GM20431 (cell line): Measurements from ENCODE around the gene PWWP2B.

ENCODE experiments used
- in situ Hi-C: fragments of 300-500 bp; cut with MseI, MboI; formaldehyde crosslinking; loops from one replicate; pipeline ENCODE4 v1.15.0; 2020; ENCODE audit warnings: low sequenced_read_pairs; ENCODE audit not compliant: unreplicated experiment

The PWWP2B gene

DNA sequence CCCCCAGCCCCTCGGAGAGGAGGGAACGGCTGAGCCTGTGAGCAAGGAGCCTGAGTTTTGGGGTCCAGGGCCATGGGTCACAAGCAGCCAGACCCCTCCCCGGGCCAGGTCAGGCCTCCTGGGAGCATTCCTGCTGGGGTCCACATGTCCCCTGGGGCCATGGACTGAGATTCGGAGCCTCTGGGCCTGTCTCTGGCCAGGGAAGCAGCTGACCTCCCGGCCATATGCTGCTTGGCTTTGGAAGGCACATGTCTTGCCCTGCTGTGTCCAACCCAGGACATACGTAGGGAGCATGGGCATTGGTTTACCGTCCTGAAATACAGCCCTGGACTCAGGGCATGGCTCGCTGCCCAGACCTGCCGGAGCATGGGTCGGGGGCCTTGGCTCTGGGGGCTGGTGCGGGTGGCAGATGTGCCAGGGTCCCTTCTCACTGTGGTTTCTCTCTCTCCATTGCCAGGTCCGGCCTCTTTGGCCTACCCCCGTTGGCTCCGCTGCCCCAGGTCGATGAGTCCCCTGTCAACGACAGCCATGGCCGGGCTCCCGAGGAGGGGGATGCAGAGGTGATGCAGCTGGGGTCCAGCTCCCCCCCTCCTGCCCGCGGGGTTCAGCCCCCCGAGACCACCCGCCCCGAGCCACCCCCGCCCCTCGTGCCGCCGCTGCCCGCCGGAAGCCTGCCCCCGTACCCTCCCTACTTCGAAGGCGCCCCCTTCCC, 7.3 kb downstream of the PWWP2B start:
- in situ Hi-C loops: no loop called here

DNA sequence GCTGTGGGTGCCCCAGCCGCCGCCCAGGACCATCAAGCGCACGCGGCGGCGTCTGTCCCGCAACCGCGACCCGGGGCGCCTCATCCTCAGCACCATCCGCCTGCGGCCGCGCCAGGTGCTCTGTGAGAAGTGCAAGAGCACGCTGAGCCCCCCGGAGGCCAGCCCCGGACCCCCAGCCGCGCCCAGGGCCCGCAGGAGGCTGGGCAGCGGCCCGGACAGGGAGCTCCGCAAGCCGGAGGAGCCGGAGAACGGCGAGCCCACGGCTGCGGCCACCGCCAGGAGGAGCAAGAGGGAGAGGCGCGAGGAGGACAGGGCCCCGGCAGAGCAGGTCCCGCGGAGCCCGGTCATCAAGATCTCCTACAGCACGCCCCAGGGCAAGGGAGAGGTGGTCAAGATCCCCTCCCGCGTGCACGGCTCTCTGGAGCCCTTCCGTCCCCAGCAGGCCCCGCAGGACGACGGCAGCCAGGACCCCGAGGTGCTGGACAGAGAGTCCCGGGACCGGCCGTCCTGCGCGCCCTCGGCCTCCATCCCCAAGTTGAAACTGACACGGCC, 8.0 kb downstream of the PWWP2B start:
- in situ Hi-C loops: no loop called here

DNA sequence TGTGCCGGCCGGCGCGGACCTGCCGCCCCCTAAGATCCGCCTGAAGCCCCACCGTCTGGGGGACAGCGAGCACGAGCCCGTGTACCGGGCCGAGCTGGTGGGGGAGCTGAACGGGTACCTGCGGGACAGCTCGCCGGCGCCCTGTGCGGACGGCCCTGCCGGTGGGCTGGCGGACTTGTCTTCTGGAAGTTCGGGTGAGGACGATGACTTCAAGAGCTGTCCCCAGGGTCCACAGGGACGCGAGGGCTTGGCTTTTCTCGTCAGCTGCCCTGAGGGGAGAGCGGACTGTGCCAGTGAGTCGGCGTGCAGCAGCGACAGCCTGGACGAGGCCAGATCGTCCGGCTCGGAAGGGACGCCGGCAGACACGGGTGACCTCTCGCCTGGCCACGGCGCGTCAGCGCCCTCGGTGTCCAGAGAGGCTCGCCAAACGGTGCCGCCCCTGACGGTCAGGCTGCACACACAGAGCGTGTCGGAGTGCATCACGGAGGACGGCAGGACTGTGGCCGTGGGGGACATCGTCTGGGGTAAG, 8.5 kb downstream of the PWWP2B start:
- in situ Hi-C loops: no loop called here

DNA sequence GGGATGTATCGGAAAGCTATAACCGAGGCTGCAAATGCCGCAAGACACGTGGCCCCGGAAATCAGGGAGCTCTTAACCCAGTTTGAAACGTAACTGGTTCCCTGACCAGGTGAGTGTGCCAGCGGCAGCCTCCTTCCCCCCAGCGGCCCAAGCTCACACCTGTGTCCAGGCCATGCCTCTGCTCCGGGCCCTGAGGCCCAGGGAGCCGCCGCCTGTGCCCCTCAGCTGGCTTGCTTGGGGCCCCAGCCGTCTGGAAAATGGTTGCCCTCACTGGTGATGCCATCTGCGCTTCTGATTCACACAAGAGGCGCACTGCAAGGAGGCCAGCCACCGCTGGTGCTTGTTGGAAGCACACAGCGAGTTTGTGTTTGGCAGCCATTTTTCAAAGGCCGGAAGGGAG, 9.2 kb downstream of the PWWP2B start:
- in situ Hi-C loops: no loop called here

DNA sequence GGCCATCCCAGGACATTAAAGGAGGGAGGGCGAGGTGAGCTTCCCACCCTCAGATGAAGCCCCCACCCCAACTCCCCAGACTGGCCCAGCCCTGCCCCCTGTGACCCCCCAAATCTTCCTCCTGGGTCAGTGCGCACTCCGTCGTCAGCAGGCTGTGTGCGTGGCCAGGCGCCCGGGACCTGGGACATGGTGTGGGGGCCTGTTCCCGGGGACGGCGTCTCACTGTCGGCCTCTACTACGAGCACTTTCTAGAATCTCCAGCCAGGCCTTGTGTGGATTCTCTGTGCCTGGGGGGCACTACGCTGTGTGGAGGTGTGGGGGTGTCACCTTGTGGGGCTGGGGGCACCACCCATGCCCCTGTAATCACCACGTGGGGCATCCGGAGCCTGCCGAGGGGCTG, 9.8 kb downstream of the PWWP2B start:
- in situ Hi-C loops: no loop called here

DNA sequence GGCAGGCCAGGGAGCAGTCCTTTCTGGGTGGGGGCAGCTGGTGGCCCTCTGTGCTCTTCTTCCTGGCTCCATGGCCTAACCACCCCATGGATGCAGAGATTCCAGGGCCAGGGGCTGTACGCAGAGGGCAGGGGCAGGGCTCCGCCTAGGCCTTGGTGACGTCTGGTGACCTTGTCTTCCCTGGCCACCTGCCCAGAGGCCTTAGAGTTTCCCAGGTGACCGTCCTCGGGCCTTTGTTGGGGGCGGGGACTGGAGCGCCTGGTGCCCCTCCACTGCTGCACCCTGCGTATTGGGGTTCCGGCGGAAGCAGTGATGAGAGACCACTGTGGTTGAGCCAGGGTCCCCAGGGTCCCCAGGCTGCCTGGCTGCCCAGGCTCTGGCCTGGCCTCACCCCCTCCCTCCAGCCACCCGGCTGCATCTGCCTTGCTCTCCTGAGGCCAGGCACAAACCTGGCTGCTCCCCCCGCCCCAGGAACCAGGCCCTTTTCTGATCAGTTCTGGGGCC, 10.3 kb downstream of the PWWP2B start:
- in situ Hi-C loops: no loop called here

DNA sequence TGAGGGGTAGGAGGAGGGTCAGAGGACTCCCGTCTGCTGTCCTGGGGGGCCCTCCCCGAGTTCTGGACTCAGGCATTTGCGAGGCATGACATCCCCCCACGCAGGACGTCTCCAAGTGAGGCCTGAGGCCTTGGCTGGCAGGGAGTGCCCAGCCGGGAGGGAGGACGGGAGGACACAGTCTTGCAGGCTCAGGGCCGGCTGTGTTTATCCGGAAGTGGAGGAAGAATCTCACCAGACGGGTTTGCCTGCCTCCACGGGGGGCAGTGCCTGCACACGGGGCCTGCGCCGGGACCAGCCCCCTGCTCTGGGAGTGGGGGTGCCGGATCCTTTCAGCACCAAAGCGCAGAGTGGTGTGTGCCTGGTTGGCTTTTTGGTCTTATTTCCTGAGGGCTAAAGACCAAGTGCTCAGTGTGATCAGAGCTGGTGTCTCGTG, 10.9 kb downstream of the PWWP2B start:
- in situ Hi-C loops: no loop called here

DNA sequence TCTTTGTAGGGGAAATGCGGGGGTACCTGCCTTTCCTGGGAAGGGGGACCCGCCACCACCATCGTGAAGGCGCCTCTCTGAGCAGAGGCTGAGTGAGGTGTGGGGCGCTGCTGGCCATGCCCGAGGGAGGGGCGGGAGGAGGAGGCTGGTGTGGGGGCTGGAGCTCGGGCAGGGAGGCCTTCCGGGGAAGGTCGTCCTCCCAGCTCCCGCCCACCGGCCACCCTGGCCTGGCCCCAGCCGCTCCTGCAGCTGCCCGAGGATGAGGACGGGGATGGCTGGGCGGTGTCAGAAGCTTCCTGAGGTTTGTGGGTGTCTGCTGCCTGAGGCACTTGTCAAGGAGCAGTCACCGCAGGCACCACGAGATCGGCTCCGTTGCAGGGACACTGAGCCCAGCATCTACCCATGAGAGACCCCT, 11.4 kb downstream of the PWWP2B start:
- in situ Hi-C loops: no loop called here

DNA sequence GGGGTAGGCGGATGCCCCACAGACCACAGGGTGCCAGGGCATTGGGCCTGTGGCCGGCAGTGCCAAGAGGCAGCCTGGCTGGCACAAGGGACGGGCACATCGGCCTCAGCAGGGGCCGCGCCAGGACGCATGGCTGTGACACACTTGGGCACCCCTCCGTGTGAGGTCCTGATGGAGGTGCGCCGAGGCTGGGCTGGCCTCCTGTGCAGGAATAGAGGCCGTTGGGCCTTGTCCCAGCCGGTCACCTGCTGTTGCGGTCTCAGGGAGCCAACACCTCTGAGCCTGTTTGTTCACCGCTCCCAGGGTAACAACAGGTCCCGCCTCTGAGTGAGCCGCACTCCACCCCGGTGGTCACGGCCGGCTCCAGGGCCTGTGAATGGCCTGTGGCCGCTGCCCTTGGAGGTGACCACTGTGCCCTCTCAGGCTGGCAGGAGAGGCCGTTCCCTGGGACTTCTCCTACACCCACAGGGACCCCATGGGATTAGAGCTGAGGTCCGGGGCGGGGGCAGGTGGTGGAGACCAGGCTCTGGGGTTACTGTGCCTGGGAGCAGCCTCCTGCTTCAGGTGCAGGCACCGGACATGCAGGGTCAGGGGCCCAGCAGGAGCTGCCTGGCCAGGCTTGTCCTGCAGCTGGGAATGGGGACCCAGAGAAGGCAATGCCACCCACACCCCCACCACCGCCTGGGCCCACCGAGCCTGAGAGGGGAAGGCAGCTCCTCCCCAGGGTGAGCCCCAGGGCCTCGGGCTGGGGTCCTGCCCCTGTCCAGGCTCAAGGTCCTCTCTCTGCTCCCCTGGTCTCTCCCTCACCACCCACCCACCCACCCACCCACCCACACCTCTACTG, 12.0 kb downstream of the PWWP2B start:
- in situ Hi-C loops: no loop called here

DNA sequence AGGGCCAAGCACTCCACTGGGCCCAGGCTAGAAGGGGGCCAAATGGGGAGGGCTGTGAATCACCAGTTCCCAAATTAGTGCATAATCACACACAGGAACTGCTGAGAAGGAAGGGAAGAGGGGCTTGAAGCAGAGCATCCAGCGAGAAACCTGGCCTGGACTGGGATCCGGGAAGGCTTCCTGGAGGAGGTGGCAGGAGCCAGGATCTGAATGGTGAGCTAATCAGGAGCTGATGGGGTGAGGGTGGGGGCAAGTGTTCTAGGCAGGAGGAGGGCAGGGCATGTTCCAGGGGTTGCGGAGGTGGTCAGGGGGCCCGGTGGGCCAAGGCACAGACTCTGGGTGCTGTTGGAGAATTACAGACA, 12.6 kb downstream of the PWWP2B start:
- in situ Hi-C loops: no loop called here

DNA sequence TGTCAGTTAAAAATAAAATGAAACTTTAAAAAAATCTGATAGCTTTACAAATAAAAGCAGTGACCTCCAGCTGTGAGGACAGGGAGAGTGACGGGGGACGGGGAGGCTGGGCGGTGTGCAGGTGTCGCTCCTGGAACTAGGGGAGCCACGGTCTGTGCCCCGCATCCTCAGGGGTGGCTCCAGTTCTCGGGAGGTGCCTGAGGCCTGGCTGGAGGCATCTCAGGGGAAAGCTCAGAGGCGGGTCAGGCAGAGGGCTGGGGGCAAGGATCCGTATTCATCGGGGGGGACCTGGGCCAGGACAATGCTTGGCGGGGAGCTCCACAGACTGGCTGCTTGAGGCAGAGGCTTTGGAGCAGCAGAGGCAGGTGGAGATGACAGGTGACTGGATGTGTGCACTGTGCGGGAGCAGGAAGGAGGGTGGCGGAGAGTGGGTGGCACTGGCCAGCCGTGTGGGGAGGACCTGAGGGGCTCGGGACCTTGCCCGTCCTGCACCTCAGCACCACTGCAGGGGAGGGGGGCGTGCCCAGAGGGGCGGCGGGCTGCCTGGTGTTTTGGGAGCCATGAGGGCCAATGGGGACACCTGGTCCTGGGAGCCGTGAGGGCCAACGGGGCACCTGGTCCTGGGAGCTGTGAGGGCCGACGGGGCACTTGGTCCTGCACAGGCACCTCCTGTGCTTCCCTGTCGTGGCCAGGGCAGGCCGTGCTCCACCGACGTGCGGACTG, 13.2 kb downstream of the PWWP2B start:
- in situ Hi-C loops: no loop called here

DNA sequence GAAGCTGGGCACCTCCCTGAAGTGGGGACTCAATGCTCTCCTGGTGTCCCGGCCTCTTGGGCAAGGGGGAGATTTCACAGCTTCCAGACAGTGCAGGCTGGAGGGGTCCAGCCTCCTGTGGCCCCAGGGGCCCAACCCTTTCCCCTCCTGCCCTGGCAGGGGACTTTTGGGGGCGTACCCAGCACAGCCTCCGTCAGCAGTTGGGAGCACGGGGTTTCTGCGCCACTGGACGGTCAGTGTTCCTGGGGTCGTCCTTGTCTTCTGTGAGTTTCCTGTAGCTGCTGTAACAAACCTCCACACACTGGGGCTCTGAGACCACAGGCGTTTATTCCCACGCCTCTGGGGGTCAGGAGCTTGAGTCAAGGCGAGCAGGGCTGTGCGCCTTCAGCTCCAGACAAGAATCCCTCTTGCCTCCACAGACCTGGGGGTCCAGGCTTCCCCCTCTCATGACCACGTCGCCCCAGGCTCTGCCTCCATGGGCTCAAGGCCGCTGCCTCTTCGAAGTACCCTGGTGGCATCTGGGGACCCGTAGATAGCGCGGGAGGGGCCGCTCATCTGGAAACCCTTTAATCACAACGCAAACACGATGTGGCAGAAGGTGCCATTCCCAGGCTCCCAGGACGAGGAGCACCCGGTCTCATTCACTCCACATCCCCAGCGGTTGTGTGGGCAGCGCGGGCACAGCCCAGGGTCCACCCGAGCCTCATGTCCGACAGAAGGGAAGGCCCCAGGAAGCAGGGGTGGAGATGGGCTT, 14.0 kb downstream of the PWWP2B start:
- in situ Hi-C loops: no loop called here

DNA sequence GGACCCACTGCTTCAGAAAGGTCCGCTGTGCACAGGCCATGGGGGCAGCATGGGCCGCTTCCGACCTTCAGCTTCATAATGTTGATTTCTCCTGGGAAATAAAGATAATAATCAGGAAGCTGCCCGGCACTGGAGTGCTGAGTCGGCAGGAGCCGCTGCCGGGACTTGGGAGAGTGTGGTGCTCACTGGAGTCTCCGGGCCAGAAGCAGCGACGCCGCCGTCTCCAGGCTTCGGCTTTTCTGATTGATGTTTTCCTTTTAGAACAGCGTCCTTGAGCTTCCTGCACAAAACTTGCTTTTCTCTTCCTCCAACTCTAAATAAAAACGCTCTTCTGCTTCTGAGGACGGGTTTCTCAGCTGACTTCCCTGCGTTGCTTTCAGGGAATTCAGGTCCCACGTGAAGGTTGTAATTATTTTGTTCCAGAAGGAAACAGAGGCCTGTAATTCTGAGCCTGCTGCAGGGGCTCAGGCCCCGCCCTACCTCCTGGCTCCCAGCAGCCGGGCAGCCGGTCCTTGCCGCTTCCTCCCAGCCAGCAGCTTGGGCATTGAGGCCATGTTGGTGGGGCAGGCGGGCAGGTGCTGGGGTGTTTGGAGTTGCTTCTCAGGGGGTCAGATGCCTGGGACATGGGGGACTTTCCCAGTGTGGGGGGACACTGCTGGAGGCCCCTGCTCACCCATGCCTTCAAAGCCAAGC, 14.7 kb downstream of the PWWP2B start:
- in situ Hi-C loops: no loop called here

DNA sequence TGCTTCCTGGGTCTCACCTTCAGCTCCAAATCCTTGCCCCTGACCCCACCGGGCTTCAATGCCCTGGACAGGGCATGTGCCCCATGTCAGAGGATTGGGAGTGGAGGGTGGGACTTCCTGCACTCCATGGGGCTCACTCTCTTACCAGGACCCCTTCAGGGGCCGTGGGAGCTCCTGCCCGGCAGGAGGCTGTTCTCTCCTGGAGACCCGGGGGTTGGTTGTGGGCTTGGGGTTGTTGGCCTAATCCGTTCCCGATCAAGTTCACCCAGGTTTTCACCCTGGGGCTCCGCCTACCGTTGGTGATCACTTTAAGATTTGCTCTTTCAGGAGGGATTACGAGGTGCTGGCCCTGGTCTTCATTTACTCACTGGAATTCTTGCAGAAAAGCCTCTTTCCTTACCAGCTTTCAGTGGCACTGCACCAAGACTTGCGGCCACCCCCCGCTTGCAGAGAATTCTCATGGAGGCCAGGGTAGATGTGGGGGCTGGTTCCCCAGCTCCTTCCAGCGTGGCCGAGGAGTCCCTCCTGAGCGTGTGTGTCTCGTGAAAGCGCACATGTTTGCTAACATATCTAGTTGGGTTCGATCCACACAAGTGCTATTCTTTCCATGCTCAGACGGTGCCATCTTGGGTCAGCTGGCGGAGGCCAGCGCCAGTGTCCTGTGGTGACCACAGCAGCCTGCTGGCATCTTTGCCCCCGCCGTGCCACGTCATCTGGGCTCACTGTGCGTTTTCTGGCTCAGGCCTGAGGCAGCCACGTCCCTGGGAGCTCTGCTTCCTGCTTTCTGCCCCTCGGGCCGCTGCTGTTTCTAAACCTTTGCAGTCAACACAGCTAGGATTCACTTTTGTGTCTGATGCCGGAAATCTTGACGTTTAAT, 15.6 kb downstream of the PWWP2B start:
- in situ Hi-C loops: no loop called here

DNA sequence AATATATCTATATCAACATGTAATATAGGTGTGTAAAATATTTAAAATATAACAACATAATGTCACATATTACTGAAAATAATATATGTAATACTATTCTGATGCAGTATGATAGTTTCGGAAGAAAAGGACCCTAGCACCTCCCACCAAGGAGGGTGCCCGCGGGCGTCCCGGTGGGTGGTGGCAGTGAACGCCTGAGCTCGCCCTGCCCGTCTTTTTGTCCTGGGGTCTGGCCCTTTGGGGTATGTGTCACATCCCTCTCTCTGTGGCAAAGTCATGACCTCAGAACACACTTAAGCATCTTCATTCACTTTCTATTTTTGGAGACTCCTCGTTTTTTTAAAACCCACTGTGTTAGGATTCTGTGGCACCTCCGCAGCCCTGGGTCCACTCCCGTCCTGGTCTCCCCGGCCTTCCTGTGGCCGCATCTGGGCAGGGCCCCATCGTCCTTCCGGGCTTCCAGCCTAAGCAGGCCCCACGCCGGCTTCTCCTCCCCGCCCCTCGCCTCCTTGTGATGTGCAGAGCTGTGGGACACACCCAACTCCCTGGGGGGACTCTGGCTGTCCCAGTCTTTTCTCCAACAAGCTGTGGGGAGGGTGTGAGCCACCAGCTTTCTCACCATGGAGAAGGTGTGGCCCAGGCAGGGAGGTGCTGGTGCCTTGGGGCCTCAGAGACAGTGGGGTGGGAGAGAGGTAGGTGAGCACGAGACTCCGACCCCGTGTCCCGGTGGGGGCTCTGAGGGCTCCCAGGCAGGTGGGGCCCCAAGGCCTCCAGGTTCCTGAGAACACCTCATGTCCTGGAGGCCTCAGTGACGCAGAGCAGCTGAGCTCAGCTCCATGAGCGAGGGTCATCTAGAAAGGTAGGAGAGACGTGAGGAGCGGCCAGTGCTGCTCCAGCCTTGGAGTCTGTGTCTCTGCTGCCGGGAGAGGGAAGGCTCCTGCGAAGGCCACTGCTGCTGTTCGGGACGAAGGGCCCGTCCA, 16.5 kb downstream of the PWWP2B start:
- in situ Hi-C loops: no loop called here

DNA sequence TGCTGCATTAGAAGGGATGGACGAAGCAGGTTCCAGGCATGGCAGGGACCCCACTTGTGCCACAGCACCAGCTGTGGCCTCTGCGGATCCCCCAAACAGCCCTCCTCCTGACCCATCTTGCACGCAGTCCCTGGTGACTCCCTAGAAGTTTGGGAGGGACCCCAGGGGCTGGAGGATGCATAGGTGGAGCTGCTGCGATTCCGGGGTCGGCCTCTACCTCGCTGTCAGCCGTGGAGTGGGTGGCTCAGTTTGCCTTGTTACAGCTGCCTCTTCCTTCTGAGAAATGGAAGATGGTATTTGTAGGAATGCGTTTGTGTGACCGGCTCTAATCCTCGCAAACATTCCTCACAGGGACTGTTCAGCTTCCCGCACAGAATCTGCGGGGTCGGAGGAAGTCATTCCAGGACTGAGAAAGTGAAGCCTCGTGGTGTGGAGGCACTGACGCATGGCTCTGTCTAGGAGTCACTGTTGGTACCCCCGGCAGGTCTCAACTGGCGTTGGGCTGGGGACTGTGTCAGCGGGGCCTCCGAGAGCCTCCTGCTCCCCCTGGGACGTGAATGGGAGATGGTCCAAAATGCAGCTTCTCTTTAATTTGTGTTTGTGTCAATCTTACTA, 17.5 kb downstream of the PWWP2B start:
- in situ Hi-C loops: no loop called here

DNA sequence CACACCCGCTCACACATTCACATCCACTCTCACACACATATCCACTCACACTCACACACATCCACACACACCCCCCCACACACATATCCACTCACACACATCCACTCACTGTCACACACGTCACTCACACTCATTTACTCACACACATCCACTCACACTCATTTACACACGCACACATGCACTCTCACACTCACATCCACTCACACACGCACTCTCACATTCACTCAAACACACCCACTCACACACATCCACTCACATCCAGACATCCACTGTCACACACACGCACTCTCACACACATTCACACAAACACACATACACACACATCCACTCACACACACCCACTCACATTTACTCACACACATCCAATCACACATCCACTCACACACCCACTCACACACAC, 18.3 kb downstream of the PWWP2B start:
- in situ Hi-C loops: no loop called here
